Measurements from ENCODE around the gene IFI44. TPM values are rescaled to one million over a fixed set of nuclear protein-coding genes. Genes with fewer than 3 reads are reported as not detected.

IFI44 gene
- total and polyA plus RNA-seq, 2 experiments from 2014 or later = not detected

- no peak overlapping the region for H3K4me3 Mint-ChIP-seq
- no peaks in the 10 kb centered on the region for H3K9me3 Mint-ChIP-seq
- H3K27ac Mint-ChIP-seq = no peak overlapping the region
- no peaks in the 10 kb centered on the region for H3F3A ChIP-seq (replicated peaks; ENCODE audit: low read depth)
- DNase-seq (ENCODE audit: low spot score) = no peak
- H3K79me2 ChIP-seq (replicated peaks; ENCODE audit: insufficient read depth) = no peaks in the 10 kb centered on the region
- no peak overlapping the region for H3K27ac ChIP-seq (ENCODE audit: low read depth)
- H2AFZ ChIP-seq = no peak overlapping the region
- no peaks in the 10 kb centered on the region for H3K4me1 ChIP-seq (ENCODE audit: insufficient read depth)
- H3K36me3 Mint-ChIP-seq (ENCODE audit: low read depth) = no peaks in the 10 kb centered on the region
- no peaks in the 10 kb centered on the region for H4K20me1 ChIP-seq (replicated peaks; ENCODE audit: insufficient read depth)
- H3K27me3 Mint-ChIP-seq (ENCODE audit: insufficient read depth, low read depth, poor library complexity) = no peaks in the 10 kb centered on the region
- H3K4me2 ChIP-seq = no peak overlapping the region
- H3K36me3 ChIP-seq (ENCODE audit: insufficient read depth) = no peaks in the 10 kb centered on the region
- H3K4me3 ChIP-seq = no peak overlapping the region
- no peak for ATAC-seq
- H3K4me1 Mint-ChIP-seq = no peaks in the 10 kb centered on the region
- H3K27me3 ChIP-seq (ENCODE audit: insufficient read depth) = no peaks in the 10 kb centered on the region
- TF ChIP-seq, protein P1, sequence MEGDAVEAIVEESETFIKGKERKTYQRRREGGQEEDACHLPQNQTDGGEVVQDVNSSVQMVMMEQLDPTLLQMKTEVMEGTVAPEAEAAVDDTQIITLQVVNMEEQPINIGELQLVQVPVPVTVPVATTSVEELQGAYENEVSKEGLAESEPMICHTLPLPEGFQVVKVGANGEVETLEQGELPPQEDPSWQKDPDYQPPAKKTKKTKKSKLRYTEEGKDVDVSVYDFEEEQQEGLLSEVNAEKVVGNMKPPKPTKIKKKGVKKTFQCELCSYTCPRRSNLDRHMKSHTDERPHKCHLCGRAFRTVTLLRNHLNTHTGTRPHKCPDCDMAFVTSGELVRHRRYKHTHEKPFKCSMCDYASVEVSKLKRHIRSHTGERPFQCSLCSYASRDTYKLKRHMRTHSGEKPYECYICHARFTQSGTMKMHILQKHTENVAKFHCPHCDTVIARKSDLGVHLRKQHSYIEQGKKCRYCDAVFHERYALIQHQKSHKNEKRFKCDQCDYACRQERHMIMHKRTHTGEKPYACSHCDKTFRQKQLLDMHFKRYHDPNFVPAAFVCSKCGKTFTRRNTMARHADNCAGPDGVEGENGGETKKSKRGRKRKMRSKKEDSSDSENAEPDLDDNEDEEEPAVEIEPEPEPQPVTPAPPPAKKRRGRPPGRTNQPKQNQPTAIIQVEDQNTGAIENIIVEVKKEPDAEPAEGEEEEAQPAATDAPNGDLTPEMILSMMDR (conservative IDR thresholded peaks at IDR 0.05; ENCODE audit: low read depth in 2 of 2) = no peak
- TF ChIP-seq CREB1 (CRISPR knock-in tag; IDR thresholded peaks at IDR 0.05; ENCODE audit: low read depth) (no peak), JUNB (IDR thresholded peaks at IDR 0.05; ENCODE audit: unreplicated experiment) (no peak), EZH2phosphoT487 (IDR thresholded peaks at IDR 0.05; ENCODE audit: unreplicated experiment) (no peak), ZNF114 (CRISPR knock-in tag; IDR thresholded peaks at IDR 0.05) (no peak), POLR2AphosphoS5 (IDR thresholded peaks at IDR 0.05; ENCODE audit: low read depth) (no peak), STAT1 (IDR thresholded peaks at IDR 0.05; ENCODE audit: unreplicated experiment) (no peak)
- H3K9me2 ChIP-seq (ENCODE audit: insufficient read depth) = no peaks in the 10 kb centered on the region
These were observed 31.6 kb downstream of the IFI44 start for GRCh38 chr1:78681265-78681664.

- ATAC-seq (no peak), DNase-seq (ENCODE audit: low spot score) (no peak)
- Mint-ChIP-seq H3K4me3 (no peak overlapping the region), H3K9me3 (no peaks in the 10 kb centered on the region), H3K4me1 (no peaks in the 10 kb centered on the region), H3K27me3 (ENCODE audit: insufficient read depth, low read depth, poor library complexity) (no peaks in the 10 kb centered on the region), H3K36me3 (ENCODE audit: low read depth) (no peaks in the 10 kb centered on the region), H3K27ac (no peak overlapping the region)
- TF ChIP-seq, protein P2, sequence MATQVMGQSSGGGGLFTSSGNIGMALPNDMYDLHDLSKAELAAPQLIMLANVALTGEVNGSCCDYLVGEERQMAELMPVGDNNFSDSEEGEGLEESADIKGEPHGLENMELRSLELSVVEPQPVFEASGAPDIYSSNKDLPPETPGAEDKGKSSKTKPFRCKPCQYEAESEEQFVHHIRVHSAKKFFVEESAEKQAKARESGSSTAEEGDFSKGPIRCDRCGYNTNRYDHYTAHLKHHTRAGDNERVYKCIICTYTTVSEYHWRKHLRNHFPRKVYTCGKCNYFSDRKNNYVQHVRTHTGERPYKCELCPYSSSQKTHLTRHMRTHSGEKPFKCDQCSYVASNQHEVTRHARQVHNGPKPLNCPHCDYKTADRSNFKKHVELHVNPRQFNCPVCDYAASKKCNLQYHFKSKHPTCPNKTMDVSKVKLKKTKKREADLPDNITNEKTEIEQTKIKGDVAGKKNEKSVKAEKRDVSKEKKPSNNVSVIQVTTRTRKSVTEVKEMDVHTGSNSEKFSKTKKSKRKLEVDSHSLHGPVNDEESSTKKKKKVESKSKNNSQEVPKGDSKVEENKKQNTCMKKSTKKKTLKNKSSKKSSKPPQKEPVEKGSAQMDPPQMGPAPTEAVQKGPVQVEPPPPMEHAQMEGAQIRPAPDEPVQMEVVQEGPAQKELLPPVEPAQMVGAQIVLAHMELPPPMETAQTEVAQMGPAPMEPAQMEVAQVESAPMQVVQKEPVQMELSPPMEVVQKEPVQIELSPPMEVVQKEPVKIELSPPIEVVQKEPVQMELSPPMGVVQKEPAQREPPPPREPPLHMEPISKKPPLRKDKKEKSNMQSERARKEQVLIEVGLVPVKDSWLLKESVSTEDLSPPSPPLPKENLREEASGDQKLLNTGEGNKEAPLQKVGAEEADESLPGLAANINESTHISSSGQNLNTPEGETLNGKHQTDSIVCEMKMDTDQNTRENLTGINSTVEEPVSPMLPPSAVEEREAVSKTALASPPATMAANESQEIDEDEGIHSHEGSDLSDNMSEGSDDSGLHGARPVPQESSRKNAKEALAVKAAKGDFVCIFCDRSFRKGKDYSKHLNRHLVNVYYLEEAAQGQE (IDR thresholded peaks at IDR 0.05; ENCODE audit: unreplicated experiment) = no peak
- TF ChIP-seq STAT1 (IDR thresholded peaks at IDR 0.05; ENCODE audit: unreplicated experiment) = no peak
- Histone ChIP-seq H2AFZ (no peak overlapping the region), H3F3A (replicated peaks; ENCODE audit: low read depth) (no peaks in the 10 kb centered on the region), H3K9me2 (ENCODE audit: insufficient read depth) (no peaks in the 10 kb centered on the region), H3K27ac (ENCODE audit: low read depth) (no peak overlapping the region), H3K36me3 (ENCODE audit: insufficient read depth) (no peaks in the 10 kb centered on the region), H3K79me2 (replicated peaks; ENCODE audit: insufficient read depth) (no peaks in the 10 kb centered on the region), H3K4me2 (no peak overlapping the region), H4K20me1 (replicated peaks; ENCODE audit: insufficient read depth) (no peaks in the 10 kb centered on the region), H3K4me3 (no peak overlapping the region), H3K4me1 (ENCODE audit: insufficient read depth) (no peaks in the 10 kb centered on the region), H3K27me3 (ENCODE audit: insufficient read depth) (no peaks in the 10 kb centered on the region)
These were observed 32.9 kb downstream of the IFI44 start for GRCh38 chr1:78682496-78682895.

Data from GM23338 (cell line).